Muscle of back (tissue), 11 donors: Measurements from ENCODE around the gene UGT3A2. TPM values are rescaled to one million over a fixed set of nuclear protein-coding genes. Genes with fewer than 3 reads are reported as not detected.
"Not testable (repeated sequence)": the region's sequence is repeated elsewhere in the genome, so short reads cannot be mapped to it uniquely, and the experiment has no call there.

Experiments
- DNase-seq, 3 donors: peaks; one replicate each; pipeline versions ENCODE4 v3.0.0 to v3.0.0-alpha.2; 2013
- polyA plus RNA-seq, 10 donors: library from polyadenylated mRNA; unstranded; fragments of 120-200 nt; gene quantifications; one replicate each; pipeline ENCODE4 v1.2.1, GENCODE V29; 2013; ENCODE audit not compliant: insufficient read length in 10 of 10

UGT3A2 gene
- polyA plus RNA-seq, 10 donors = 0.32 to 2.4 (median 0.48) TPM

DNA sequence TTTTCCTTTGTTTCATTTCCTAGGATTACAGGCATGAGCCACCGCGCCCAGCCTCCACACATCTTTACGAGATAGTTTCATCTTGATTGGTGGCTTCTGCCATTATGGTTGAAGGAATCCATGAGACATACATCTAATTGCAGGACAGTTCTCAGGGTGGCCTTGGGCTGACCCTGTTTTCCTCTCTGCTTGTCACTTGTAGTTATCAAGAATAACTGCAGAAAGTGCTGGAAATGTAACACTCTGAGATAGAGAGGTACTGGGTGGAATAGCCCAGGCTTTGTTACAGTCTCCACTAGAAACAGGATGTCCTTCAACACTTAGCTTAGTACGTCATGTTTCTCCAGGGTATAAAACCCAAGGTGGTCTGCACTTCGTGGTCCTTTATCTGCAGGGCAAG lies 10.7 kb downstream of the UGT3A2 start:
- no peak for DNase-seq

DNA sequence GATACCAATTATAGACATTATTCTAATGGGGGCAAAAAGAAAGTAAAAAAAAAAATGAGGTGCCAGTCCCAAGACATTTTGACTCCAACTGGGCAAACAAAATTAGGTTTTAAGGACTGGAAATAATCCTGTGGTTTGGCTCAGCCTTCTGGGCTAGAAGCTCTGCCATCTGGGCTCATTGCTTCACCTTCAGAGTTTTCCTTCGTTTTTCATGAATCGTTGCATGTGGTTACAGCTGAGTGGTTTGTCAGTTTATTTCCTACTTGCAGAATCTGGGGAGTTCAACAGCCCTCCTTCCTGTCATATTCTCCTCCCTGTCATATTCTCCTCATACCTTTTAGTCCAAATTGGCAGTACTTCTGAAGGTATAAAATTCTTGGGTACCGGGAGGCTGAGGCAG lies 12.0 kb downstream of the UGT3A2 start:
- DNase-seq = no peak

- DNase-seq = no peak
Measured at GRCh38 chr5:36052538-36052937, 14.1 kb downstream of the UGT3A2 start.

DNA sequence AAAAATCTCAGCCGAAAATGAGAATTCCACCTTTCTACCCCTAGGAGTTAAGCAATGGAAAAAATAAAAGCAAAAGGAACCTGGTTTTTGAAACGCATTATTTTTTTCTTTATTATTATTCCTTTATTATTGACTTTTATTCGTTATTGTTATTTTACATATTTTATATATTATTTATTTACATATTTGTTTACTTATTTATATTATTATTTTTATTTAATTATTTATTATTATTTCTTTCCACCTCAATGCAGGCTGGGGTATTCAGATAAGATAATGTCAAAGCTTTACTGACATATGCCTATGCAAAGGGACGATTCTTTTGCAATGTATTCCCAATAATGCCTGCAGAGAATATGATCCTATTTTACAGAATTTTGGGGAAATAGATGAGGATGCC lies 16.7 kb downstream of the UGT3A2 start:
- no peak for DNase-seq

GRCh38 chr5:36047384-36048160 lies 19.1 kb downstream of the UGT3A2 start:
- no peak for DNase-seq

DNA sequence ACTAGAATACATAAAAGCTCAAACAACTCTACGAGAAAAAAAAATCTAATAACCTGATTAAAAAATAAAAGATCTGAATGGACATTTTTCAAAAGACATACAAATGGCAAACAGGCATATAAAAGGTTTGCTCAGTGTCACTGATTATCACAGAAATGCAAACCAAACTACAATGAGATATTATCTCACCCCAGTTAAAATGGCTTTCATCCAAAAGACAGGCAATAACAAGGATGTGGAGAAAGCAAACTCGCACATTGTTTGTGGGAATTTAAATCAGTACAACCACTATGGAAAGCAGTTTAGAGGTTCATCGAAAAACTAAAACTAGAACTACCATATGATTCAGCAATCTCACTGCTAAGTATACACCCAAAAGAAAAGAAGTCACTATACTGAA lies 20.8 kb downstream of the UGT3A2 start:
- no peak for DNase-seq

DNA sequence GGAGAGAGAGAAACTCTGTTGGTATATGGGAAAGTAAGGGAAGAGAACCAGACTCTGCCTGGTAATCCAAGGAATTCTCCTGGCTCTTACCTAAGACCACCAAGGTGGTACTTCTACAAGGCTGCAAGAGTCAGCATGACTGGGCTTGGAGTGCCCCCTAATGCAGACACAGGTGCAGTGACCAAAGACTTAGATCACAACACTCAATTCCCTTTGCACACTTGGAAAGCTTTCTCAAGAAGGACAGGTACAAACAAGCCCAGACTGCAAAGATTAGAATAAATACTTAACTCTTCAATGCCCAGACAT lies 25.2 kb downstream of the UGT3A2 start:
- no peak for DNase-seq

DNA sequence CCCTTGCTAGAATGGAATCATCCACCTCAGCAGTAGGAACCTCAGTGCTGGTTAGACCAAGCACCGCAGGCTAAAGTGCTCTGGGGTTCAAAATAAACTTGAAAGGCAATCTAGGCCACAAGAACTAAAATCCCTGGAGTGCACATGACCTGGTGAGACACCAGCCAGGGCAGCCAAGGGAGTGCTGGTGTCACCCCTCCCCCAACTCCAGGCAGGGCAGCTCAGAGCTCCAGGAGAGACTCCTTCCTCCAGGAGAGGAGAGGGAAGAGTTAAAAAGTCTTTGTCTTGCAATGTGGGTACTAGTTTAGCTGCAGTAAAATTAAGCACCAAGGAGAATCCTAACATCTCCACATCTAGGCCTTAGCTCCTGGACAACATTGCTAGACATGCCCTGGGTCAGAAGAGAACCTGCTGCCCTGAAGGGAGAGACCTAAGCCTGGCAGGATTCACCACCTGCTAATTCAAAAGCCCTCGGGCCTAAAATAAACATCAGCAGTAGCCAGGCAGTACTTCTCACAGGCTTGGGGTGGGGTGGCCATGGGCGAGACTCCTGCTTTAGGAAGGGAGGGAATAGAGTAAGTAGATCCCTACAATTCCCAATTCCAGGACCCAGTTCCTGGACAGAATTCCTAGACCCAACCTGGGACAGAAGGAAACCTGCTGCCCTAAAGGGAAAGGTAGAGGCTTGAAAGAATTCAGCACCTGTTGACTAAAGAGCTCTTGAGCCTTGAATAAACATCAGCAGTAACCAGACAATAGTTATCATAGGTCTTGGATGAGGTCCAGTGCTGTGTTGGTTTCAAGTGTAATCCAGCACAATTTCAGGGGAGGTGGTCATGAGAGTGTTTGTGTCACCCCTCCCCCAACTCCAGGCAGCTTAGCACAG lies 25.8 kb downstream of the UGT3A2 start:
- DNase-seq = no peak

GRCh38 chr5:36035696-36036095 lies 31.0 kb downstream of the UGT3A2 start:
- DNase-seq = no peak

DNA sequence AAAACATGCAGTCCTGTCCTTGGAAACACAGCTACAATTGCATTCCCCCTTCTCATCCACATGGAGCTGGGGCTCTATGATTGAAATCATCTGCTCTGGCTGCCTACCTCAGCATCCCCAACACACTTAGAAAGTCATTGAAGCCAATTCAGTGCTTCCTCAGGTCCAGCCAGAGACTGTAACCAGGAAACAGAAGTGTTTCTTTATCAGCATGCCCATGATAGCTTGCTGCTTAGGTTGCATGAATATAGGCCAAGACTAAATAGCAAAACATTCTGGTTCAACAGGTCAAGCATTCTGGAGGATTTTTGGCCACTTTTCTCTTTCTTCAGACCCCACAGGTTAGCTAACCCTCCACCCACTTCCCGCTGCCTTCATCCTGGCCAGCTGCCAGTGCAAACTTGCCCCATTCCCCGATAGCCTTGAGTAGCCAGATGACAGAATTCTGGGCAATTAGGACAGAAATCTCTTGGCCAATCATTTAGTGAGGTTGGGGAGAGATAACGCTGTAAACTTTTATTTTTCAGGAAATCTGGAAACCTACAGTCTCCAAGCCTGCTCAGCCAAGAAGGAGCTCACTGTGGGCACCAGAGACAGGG lies 32.0 kb downstream of the UGT3A2 start:
- DNase-seq = not testable (repeated sequence)

DNA sequence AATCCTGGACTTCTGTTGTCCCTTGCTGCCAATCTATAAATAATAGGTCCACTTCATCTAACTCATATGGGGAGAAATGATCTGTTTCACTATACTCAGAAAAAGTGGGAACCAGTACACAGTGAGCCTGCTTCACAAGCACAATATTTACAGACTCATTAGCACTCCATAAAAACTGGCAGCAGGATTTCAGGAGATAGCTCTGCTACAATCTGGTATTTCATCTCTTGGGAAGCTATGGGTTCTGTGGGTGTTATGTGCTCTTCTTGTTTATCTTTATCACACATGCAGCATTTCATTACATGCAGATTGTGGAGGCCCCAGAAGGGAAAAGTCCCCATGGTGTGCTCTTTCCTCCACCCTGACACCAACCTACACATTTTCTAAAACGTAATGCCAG lies 33.2 kb downstream of the UGT3A2 start:
- DNase-seq = no peak

GRCh38 chr5:36033047-36033446 lies 33.6 kb downstream of the UGT3A2 start:
- DNase-seq = no peak

GRCh38 chr5:36031223-36031622 lies 35.5 kb downstream of the UGT3A2 start:
- no peak for DNase-seq

GRCh38 chr5:36029914-36030313 lies 36.8 kb downstream of the UGT3A2 start:
- peak in 1 of 3 donors; percentile 11 for DNase-seq

DNA sequence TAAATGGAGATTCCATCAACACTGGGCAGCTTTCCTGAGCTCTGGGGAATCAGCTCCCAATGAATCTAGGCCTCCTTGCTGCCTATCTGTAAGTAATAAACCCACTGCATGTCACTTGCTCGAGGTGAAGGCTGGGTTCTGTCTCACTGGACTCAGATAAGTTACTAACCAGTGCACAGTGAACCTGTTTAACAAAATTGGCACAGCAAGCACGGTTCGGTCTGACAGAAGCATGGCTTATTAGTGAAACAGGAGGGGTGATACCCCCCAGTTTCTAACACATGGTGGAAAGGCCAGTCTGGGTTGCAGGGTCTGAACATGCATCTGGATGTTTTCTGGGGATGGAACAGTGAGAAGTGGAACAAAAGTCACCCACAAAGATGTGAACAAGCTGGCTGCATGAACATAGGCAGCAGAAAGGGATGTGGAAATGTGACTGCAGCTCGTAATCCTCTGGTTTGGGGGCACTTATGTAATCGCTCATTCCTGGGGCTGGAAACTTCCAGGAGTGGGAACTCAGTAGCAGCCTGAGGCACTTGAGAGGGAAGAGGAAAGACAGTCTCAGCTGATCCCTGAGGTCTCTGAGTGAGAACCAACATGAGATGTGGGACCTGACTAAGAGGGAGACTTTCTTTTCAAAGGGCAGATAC lies 37.7 kb downstream of the UGT3A2 start:
- DNase-seq = no peak

- no peak for DNase-seq
Measured at GRCh38 chr5:36027711-36028110, 39.0 kb downstream of the UGT3A2 start.

GRCh38 chr5:36026706-36027465 lies 39.8 kb downstream of the UGT3A2 start:
- peak in 1 of 3 donors; percentile 4 for DNase-seq

GRCh38 chr5:36022246-36022645 lies 44.4 kb downstream of the UGT3A2 start:
- DNase-seq = not testable (repeated sequence)

DNA sequence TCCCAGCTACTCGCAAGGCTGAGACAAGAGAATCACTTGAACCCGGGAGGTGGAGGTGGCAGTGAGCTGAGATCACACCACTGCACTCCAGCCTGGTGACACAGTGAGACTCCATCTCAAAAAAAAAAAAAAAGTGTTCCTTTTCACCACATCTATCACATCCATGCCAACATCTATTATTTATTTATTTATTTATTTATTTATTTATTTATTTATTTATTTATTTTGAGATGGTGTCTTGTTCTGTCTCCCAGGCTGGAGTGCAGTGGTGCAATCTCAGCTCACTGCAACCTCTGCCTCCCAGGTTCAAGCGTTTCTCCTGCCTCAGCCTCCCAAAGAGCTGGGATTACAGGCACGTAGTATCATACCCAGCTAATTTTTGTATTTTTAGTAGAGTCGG lies 47.1 kb downstream of the UGT3A2 start:
- DNase-seq = not testable (repeated sequence)

GRCh38 chr5:36017622-36018021 lies 49.1 kb downstream of the UGT3A2 start:
- DNase-seq = no peak

- DNase-seq = peak; percentile 16 to 55 (median 46)
Measured at GRCh38 chr5:36017004-36017403, 49.7 kb downstream of the UGT3A2 start.
